B cell (primary cell): ENCODE results near the gene ASTN2.

Experiments used
- CTCF ChIP-seq: fragments of 200-600 bp; IDR thresholded peaks from one replicate; pipeline ENCODE4 v1.8.0; 2022; ENCODE audit warnings: antibody characterized with exemption, mild to moderate bottlenecking
- EZH2 ChIP-seq: IDR thresholded peaks from 2 replicates; pipeline ENCODE4 v1.6.1; 2012; ENCODE audit warnings: borderline replicate concordance, low read depth, mild to moderate bottlenecking, moderate library complexity, low read length; ENCODE audit not compliant: insufficient read depth, poor library complexity, severe bottlenecking

- TF ChIP-seq CTCF = no peak
- no peak for TF ChIP-seq EZH2
Measured at GRCh38 chr9:117407436-117408022, 7.3 kb downstream of the ASTN2 start.
